Activated CD8-positive, alpha-beta memory T cell treated with anti-CD3 and anti-CD28 coated beads for 36 hours (primary cell): ENCODE measurements around the gene CAMK4. TPM values are rescaled to one million over a fixed set of nuclear protein-coding genes. Genes with fewer than 3 reads are reported as not detected.

ENCODE experiments used
- CTCF ChIA-PET: fragments of 350-600 bp; sonication (Branson Sonifier 250); formaldehyde crosslinking; loops from one replicate; lab custom pipeline; 2021; ENCODE audit warnings: antibody characterized with exemption; lab: Charles Lee
- POLR2A ChIA-PET: fragments of 350-600 bp; sonication (Branson Sonifier 250); formaldehyde crosslinking; loops from one replicate; lab custom pipeline; 2021; ENCODE audit warnings: antibody characterized with exemption; lab: Charles Lee
- total RNA-seq, 2 experiments: library from RNA; stranded (reverse); gene quantifications; one replicate each; pipeline ENCODE4 v1.2.3, GENCODE V29; 2021

The CAMK4 gene
- total RNA-seq, 2 experiments from 2014 or later, result 51.8 to 57.4 TPM

DNA sequence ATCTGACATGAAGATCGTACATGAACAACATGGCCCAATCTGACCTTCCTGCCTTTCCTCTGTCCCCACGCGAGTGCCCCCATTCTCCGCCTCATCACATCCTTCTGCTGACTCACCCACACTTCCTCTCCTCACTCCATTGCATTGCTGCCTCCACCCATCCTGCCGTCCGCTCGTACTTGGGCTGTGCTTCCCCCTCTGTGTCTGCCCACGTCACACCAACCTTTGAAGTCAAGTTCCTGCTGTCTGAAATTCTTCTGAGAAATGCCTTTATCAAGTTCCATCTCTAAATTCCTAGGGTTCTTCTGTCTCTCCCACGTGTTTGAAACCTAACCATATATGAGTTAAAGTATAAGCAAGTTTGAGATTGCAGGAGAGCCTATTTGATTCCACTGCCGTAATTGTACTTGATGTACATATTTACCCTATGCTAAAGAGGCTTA lies 306.1 kb downstream of the CAMK4 start:
- POLR2A ChIA-PET, result interaction anchor here (1.2 to 1.7 kb wide), 2 partner anchors 19 to 631 kb away, joined by 3 to 8 read pairs; partner anchors contain the start of gene STARD4
- CTCF ChIA-PET, result interaction anchor here (1.1 kb wide), 1 partner anchor 28 kb away, joined by 3 read pairs; no protein-coding TSS in a partner anchor

DNA sequence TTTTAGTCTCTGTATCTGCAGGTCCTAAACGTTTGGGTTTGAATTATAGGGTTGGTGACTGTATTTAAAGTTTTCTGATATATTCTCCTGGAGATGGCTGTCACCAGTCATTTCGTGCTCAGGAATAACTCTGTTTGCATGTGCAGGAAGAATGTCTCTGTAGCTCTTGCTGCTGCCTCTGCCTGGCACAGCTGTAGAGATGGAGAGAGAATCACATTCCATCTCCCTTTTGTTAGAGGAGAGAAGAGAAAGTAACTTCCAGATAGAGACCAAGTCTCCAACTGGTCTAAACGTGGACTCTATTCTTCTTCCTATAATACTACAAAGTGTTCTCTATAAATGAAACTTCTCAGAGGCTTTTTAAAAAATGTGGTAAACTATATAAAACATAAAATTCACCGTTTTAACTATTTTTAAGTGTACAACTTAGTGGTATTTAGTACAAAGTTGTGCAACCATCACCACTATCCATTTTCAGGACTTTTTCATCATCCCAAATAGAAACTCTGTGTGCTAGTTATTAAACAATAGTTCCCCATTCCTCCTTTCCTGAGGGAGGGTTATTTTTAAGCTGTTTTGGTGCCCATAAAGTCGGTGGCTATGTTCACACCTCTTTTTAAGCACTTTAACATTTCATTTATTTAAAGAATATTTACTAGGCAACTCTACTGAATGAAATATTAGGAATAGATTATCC lies 308.9 kb downstream of the CAMK4 start:
- ChIA-PET POLR2A (no interaction called here), CTCF (no interaction called here)

DNA sequence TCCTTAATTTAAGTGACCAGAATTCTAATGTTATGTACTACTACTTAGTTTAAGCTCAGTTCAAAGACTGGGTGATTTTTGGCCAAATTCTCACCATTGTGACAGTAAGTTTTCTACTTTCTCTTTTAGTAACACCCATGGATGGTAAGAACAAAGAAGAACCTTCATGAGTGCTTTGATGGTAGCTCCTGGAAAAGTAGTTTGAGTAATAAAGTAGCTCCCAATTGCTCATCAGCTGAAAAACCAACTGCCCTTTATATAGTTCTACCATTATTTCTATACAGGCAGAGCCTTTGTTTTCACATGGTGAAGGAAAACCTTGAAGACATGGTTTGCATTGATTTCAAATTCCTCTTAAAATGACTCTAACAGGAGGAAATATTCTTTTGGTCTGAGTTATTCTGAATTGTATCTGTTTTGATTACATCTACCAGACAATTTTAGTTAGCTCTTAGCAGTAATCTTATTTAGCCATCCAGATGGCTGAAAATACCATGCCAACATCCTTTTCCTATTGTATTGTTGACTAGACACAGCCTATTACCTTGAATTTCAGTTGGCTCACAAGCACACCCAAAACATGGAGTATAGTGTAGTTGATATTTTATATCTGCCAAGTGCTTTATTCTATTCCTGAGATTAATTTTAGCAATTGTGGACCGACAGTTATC lies 311.8 kb downstream of the CAMK4 start:
- POLR2A ChIA-PET, result no interaction called here
- CTCF ChIA-PET, result no interaction called here

DNA sequence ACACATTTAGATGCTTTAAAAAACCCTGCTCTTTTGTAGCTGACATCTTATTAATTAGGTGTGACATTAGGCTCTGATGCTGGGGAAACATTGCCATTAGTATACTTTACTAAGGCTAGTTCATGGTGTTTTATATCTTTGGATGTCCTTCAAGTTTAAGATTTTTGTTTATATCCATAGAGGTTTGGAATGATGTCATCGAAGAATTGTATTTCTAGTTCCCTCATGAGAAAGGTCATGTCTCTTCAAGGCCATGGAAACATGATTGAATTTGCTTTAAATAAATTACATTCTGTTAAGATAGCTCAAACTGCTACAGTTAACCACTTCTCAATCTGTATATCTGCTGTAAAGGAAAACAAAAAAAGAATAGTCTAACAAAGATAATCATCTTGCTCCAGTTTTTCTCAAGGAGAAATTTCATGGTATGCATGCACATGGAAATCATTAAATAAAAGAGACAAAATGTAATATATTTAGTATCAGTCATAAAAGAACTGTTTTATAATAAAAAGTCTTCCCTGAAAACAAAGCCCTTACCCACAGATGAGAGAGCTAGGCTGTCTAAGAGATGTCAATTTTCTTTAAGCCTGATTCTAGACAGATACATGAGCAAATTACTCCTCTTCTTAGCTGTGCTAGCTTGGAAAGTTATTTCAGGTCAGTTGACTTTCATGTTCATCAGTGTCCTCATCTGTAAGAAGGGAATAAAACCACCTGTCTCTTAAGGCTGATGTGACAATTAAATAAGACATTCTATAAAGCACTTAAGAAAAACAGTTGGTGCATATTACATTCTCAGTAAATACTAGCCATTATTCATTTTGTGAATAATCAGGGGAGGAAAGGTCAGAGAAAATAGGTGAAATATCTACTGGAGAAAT lies 313.2 kb downstream of the CAMK4 start:
- ChIA-PET CTCF (interaction anchor here (1.6 kb wide), 1 partner anchor 13 kb away, joined by 3 read pairs; no protein-coding TSS in a partner anchor), POLR2A (interaction anchor here (0.6 kb wide), 1 partner anchor 313 kb away, joined by 4 read pairs; no protein-coding TSS in a partner anchor)

Other genes starting within 250 kb of the CAMK4 start
- gene TSLP, start 152.7 kb upstream of the CAMK4 start, total RNA-seq, result under 1 TPM; 0.51 to 0.67 TPM
- 10 to 100 TPM; 81.3 to 82.6 TPM for gene WDR36, start 132.0 kb upstream of the CAMK4 start, total RNA-seq